GM08714 (cell line): Measurements from ENCODE around the gene FER.

Experiments used
- H3K4me3 ChIP-seq: fragments of 200-500 bp; sonication (Bioruptor generic); 2 replicates; pipeline ENCODE4 v1.5.1; 2014; ENCODE audit warnings: mild to moderate bottlenecking, low read length, inconsistent platforms
- ZNF274 ChIP-seq: IDR thresholded peaks from 2 replicates; pipeline ENCODE4 v1.6.1; 2012; ENCODE audit warnings: mild to moderate bottlenecking, low read depth, low read length

FER gene

DNA sequence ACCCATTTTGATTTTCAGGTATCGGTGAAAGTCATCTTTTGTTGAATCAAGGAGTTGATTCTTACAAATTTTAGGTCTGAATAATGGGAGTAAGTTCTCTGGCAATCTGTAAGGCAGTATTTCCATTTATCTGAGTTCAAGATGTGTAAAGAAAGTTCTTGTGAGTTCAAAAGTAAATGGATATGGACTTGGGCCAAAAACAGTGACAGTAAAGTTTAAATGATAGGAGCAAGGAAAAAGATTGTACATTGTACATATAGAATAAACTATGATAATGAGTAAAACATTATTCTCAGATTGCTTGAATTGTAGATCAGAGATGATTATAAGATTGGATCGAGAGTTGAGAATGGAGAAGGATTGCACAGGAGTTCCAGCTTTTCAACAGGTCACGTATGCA, 332.8 kb downstream of the FER start:
- TF ChIP-seq ZNF274, result no peak
- H3K4me3 ChIP-seq, result no peak overlapping the region

DNA sequence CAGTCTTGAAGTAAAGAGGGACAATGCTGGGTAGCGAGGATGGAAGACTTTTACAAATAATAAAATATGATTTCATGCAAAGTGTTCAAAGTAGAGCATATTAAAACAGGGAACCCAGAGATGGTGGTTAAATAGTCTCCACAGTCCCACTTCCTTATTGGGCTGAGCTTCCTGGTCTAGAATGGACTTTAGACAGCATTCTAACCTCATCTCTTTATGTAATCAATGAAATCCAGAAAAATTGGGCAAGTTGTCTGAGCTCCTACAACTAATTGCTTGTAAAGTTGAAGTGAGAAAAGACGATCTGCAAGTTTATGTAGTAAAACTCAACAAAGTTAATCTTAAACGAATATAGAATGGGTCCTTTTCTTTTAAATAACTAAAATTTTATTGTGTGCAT, 333.2 kb downstream of the FER start:
- no peak overlapping the region for H3K4me3 ChIP-seq
- TF ChIP-seq ZNF274, result no peak

DNA sequence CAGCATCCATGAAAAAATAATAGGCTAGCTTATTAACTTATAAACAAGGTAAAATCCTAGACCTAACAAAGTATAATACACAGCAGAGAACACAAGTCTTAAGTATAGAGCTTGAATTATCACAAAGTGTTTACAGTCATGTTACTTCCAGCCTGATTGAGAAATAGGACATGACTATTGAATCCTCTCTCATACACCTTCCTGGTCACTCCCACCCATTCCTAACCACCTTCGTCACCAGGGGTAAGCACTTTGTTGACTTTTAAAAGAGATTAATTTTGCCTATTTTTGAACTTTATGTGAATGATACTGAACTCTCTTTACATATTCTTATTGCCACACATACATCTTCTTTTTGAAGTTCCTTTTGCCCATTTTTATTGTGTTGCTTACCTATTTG, 336.2 kb downstream of the FER start:
- TF ChIP-seq ZNF274, result no peak
- H3K4me3 ChIP-seq, result no peak overlapping the region

DNA sequence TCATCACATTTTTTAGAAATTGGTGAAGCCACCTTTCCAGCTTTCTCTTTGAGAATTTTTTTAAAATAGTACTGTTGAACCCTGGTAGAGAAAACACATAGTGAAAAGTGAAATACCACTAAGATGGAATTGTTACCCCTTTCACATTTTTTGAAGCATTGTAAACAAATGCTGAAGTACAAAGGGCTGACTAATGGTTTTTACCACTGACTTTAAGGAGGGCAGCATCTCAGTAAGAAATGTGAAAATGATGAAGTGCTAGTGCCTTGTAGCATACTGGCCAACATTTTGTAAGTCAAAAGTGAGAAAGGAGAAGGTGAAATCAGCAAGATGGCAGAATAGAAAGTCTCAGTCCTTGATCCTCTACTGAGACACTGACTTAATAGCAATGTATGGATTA, 341.5 kb downstream of the FER start:
- TF ChIP-seq ZNF274, result no peak

DNA sequence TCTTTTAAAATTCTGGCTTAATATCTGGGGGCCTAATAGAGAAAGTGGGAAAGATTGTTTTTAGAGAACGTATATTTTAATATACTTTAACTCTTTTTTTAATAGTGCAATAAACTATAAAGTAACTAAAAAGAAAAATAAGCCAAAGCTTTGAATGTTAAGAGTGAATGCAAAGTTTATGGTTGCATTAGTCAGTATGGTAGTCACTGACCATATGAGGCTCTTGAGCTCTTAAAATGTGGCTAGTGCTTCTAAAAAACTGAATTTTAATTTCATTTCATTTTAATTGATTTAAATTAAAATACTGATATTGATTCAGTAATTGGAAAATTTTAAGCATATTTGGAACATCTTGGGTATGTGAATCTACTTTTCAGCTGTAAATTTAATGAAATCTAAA, 351.4 kb downstream of the FER start:
- no peak overlapping the region for H3K4me3 ChIP-seq
- no peak for TF ChIP-seq ZNF274

More for the DNA sequence above, 341.5 kb downstream of the FER start:
- no peak overlapping the region for H3K4me3 ChIP-seq

DNA sequence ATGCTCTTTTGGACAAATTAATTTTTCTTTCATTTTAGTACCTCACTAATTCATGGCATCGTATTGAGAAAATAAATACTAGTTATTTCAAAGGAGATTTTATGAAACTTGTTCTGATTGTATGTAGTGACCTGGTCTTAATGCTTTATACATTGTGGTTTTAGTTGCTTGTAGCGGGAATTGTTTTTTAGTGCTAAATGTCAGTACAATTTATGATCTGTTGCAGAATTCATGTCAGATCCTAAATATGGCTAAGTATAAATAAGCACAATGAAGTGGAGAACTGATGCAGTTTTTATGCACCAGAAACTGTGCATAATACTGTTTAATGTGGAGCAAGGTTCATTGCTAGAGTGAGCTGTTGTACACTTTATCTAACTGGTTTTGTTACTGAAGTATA, 353.3 kb downstream of the FER start:
- H3K4me3 ChIP-seq, result no peak overlapping the region
- no peak for TF ChIP-seq ZNF274

DNA sequence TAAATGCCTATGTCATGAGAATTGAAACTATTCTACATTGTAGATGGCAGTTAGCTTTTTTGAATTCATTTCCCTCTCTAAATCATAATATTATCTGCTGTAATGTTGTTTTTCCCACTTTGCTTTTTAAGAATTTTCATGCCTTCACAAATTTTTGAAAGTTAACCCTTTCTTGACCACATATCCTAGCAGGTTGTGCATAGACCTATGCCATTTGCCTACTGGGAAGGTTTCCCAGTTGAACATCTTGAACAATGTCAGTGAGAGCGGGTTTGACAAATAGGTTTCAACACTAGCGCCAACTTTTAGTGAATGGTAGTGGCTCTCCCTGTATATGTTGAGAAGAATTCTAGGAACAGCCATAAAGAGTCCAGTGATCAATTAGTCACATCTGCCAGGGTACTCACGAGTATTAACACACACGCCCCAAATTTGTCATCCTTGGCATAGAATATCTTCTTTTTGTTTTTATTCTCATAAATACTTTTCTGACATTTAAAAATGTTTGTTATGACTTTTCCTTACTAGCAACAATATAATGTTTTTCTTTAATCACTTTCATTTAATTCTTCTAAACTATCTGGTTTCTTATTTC, 354.5 kb downstream of the FER start:
- TF ChIP-seq ZNF274, result no peak

DNA sequence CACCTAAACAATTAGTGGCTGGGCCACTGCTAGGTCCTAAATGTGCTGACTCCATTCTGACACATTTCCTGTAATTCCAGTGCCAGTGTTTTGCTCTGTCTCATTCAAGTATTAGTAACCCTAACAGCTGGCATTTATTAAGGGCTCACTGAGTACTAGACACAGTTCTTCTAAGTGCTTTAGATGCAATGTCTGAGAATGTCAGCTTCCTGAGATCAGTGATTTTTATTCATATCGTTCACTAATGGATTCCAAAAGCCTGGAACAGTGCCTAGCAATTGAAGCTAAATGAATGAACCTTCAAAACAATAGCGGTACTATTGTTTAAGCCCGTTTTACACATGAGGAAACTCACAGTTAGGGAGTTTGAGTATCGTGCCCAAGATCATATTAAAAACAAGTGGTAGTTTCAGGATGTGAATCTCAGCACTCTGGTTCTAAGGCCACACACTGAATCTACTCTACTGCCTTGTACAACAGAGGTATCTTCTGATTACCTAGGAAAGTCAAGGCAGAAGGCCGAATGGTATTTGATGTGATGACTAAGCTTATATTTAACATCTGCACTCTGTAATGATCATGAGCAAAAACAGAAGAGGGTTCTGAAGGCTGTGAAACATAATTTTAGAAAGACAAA, 358.1 kb downstream of the FER start:
- TF ChIP-seq ZNF274, result no peak
- H3K4me3 ChIP-seq, result no peak overlapping the region

More for the DNA sequence above, 354.5 kb downstream of the FER start:
- H3K4me3 ChIP-seq, result no peak overlapping the region

DNA sequence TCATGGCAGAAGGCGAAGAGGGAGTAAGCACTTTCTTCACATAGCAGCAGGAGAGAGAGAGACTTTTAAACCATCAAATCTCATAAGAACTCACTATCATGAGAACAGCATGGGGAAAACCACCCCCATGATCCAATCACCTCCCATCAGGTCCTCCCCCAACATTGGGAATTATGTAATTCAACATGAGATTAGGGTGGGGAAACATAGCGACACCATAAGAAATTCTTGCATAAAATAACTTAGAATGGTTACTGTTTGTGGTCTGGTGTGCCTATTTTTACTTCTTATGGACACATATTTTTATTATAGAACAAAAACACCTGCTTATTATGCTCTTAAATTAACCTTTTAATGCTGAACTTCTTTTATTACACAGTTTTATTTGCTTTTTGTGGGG, 364.0 kb downstream of the FER start:
- H3K4me3 ChIP-seq, result no peak overlapping the region
- no peak for TF ChIP-seq ZNF274

DNA sequence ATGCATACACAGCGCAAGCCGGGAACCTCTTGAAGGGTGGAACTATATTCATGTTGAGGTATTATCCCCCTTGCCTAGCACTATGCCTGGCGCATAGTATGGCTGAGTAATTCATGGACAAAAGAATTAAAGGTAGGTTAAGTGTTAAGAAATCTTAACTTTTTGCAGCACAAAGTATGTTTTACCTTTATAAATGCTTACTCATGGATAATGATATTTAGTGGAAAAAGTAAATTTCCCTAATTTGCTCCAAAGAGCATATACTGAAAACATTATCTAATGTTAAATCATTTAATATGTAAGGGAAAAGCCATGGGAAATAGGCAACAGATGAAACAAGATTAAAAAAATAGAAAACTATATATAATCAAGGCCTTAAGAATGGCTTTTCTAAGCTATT, 365.9 kb downstream of the FER start:
- no peak overlapping the region for H3K4me3 ChIP-seq
- no peak for TF ChIP-seq ZNF274

DNA sequence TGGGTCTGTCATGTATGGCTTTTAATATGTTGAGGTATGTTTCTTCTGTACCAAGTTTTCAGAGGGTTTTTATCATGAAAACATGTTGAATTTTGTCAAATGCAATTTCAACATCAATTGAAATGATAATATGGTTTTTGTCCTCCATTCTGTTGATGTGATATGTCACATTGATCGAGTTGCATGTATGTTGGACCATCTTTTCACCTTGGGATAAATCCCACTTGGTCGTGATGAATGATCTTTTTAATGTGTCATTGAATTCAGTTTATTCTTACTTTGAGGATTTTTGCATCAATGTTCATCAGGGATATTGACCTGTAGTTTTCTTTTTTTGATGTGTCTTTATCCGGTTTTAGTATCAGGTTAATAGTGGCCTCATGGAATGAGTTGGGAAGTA, 373.5 kb downstream of the FER start:
- no peak overlapping the region for H3K4me3 ChIP-seq
- no peak for TF ChIP-seq ZNF274

DNA sequence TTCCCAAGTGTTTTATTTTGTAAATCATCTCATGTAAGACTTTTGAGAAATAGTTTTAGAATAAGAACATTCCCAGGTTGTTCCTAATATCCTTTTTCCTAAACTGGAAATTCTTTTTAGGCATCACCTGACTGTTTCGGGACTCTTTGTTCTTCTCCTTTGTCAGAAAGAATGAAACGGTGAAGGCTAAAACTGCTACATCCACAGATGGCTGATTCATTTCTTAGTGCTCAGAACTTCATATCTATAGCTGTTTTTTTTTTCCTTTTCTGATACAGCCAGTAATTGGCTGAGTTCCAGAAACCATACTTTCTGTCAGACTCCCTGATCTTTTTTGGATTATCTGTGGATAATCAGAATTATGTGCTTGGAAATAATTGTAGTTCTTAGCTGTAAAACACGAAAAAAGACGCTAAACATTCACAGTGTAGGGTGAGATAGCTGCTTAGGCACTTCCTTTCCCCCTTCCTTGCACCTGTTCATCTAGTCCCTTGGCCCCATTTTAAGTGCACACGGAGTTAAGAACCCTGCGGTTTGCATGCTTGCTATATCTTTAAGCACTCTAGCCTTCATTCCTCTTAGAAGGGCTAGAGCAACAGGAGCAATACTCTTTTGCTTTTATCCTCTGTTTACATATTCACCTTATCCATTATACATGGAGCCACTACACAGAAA, 378.2 kb downstream of the FER start:
- no peak for TF ChIP-seq ZNF274
- H3K4me3 ChIP-seq, result no peak overlapping the region

DNA sequence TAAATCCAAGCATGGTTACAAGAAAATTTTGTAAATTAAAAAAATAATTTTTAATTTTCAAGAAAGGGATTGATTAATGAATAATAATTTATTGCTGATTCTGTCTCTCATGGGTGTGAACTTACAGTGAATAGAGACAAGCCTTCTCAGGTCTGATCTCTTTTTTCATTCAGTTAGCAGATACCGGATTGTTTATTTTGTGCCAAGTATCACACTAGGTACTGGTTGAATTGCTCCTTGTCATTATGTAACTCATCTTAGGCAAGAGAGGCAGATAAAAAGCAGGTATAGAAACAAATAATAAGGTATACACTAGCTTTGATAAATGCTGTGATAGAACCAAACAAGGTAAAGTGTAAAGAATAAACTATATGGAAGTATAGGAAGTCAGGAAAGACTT, 378.8 kb downstream of the FER start:
- TF ChIP-seq ZNF274, result no peak
- H3K4me3 ChIP-seq, result no peak overlapping the region

DNA sequence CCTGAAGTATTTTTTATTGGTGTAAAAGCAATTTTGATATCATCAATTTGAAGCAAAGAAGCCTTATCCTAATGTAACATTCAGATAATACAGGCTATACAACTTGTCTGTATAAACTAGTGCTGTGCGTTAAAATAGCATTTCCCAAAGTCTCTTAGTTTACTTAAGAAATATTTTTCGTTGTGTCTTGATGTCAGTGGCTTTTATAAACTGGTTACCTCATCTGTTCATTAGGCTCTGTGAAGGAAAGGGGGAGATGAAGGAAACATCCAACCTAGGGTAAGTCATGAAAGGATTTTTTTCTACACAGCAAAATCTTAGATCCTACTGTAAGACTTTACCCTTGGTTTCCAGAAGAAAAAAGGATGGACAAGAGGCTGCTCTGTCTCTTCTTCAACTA, 389.2 kb downstream of the FER start:
- no peak overlapping the region for H3K4me3 ChIP-seq
- TF ChIP-seq ZNF274, result no peak
